Lower leg skin (tissue), 3 donors: ENCODE results near the gene GOLGA7B.

Experiments
- CTCF ChIP-seq, 3 donors: fragments of 450-650 bp; IDR thresholded peaks; one replicate each; pipeline ENCODE4 v1.5.1; 2016; ENCODE audit warnings: antibody characterized with exemption in 3 of 3, mild to moderate bottlenecking in 3 of 3, moderate library complexity in 2 of 3
- POLR2A ChIP-seq, 2 donors: fragments of 450-650 bp; IDR thresholded peaks; one replicate each; pipeline ENCODE4 v1.6.1; 2016 to 2017; ENCODE audit warnings: antibody characterized with exemption in 2 of 2, mild to moderate bottlenecking in 1 of 2, moderate library complexity in 1 of 2

- TF ChIP-seq POLR2A (IDR thresholded peaks at IDR 0.05), result no peak
- no peak for TF ChIP-seq CTCF (IDR thresholded peaks at IDR 0.05)
Observed at GRCh38 chr10:97888641-97889262, 39.1 kb downstream of the GOLGA7B start.
